ENCODE results near the gene CPA4.
"Not testable (repeated sequence)": the region's sequence is repeated elsewhere in the genome, so short reads cannot be mapped to it uniquely, and the experiment has no call there.

CPA4 gene

DNA sequence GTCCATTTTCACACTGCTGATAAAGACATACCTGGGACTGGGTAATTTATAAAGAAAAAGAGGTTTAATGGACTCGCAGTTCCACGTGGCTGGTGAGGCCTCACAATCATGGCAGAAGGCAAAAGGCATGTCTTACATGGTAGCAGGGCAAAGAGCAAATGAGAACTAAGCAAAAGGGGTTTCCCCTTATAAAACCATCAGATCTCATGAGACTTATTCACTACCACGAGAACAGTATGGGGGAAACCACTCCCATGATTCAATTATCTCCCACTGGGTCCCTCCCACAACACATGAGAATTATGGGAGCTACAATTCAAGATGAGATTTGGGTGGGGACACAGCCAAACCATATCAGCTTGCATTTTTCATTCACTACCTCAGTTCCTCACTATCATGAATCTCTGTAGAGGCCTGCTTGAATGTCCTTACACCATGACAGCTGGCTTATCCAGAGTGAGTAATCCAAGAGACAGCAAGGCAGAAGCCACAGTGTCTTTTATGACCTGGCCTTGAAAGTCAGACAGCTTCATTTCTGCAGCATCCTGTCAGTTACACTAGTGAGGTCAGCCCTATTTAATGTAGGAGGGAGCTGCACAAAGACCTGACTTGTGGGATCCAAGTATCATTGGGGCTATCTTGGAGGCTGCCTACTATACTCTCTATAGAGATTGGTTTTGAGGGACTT lies 28.7 kb downstream of the CPA4 start:
- H3K4me3 ChIP-seq (ENCODE audit: low read depth in 1 of 2, low read length in 2 of 2); H3K9me3 ChIP-seq (ENCODE audit: control insufficient read depth in 1 of 2, low read length in 2 of 2); H3K27me3 ChIP-seq (ENCODE audit: control insufficient read depth in 1 of 2, insufficient read depth in 2 of 2, low read length in 2 of 2); H3K27ac ChIP-seq (ENCODE audit: low read depth, low read length); H3K9ac ChIP-seq (ENCODE audit: low read depth in 1 of 2, low read length in 2 of 2); H3K4me1 ChIP-seq (ENCODE audit: control insufficient read depth in 1 of 2, insufficient read depth in 2 of 2, low read length in 2 of 2); H3K36me3 ChIP-seq (ENCODE audit: control insufficient read depth in 1 of 2, insufficient read depth in 2 of 2, low read length in 2 of 2): not testable (repeated sequence)

DNA sequence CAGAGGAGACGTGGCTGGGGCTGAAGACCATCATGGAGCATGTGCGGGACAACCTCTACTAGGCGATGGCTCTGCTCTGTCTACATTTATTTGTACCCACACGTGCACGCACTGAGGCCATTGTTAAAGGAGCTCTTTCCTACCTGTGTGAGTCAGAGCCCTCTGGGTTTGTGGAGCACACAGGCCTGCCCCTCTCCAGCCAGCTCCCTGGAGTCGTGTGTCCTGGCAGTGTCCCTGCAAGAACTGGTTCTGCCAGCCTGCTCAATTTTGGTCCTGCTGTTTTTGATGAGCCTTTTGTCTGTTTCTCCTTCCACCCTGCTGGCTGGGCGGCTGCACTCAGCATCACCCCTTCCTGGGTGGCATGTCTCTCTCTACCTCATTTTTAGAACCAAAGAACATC lies 29.7 kb downstream of the CPA4 start:
- Histone ChIP-seq H3K4me1 (ENCODE audit: control insufficient read depth in 1 of 2, insufficient read depth in 2 of 2, low read length in 2 of 2) (no peaks in the 10 kb centered on the region), H3K9ac (ENCODE audit: low read depth in 1 of 2, low read length in 2 of 2) (no peak overlapping the region)

DNA sequence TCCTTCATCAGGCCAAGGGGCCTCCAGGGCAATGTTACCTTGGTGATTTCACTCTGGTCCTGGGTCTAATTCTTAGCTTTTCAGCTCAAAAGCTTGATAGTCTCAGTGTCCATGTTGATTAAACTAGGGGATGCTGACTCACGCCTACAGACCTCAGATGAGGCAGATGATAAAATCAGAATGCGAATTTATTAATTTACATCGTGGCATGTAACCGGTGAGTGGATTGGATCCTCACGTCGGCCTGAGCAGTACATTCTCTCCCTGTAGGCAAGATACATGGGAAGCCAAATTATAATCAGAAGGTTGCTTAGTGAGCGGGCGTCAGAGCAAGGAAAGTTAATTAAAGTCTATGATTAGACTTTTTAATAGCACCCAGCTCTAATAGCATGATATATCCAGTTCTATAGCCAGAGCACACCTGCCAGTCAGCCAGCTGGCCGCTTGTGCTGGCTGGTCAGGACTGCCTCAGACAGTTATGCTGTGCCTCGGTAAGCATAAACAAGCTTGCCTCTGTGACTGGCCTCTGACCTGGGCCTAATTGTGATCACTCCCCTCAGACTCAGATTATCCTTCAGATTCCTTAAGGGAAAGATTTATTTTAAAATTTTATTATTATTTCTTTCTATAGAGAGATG lies 31.5 kb downstream of the CPA4 start:
- Histone ChIP-seq H3K4me3 (ENCODE audit: low read depth in 1 of 2, low read length in 2 of 2) (no peak overlapping the region), H3K9ac (ENCODE audit: low read depth in 1 of 2, low read length in 2 of 2) (no peak overlapping the region), H3K27ac (ENCODE audit: low read depth, low read length) (no peak overlapping the region), H3K4me1 (ENCODE audit: control insufficient read depth in 1 of 2, insufficient read depth in 2 of 2, low read length in 2 of 2) (no peaks in the 10 kb centered on the region), H3K27me3 (ENCODE audit: control insufficient read depth in 1 of 2, insufficient read depth in 2 of 2, low read length in 2 of 2) (no peaks in the 10 kb centered on the region), H3K9me3 (ENCODE audit: control insufficient read depth in 1 of 2, low read length in 2 of 2) (no peaks in the 10 kb centered on the region), H3K36me3 (ENCODE audit: control insufficient read depth in 1 of 2, insufficient read depth in 2 of 2, low read length in 2 of 2) (no peaks in the 10 kb centered on the region)

More for the DNA sequence above, 29.7 kb downstream of the CPA4 start:
- no peaks in the 10 kb centered on the region for H3K36me3 ChIP-seq (ENCODE audit: control insufficient read depth in 1 of 2, insufficient read depth in 2 of 2, low read length in 2 of 2)
- no peaks in the 10 kb centered on the region for H3K9me3 ChIP-seq (ENCODE audit: control insufficient read depth in 1 of 2, low read length in 2 of 2)
- no peak overlapping the region for H3K27ac ChIP-seq (ENCODE audit: low read depth, low read length)
- no peak overlapping the region for H3K4me3 ChIP-seq (ENCODE audit: low read depth in 1 of 2, low read length in 2 of 2)
- H3K27me3 ChIP-seq (ENCODE audit: control insufficient read depth in 1 of 2, insufficient read depth in 2 of 2, low read length in 2 of 2): no peaks in the 10 kb centered on the region

DNA sequence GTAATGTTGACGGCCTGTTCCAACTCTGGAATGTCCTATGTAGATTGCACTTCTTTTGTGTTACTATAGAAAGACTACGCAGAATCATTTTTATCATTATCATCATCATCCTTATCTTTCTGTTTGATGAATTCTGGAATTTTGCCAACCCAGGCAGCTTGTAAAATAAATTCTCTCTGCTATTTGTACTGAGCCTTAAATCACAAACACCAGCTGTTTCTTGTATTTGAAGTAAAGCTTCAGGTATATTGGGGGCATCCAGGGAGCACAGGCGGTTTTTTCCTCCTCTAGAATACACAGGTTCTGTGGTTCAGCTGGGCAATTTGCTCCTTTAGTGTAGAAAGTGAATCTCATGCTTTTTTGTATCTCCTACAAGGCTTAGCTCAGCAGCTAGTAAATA lies 36.7 kb downstream of the CPA4 start:
- Histone ChIP-seq H3K27ac (ENCODE audit: low read depth, low read length) (no peak overlapping the region), H3K9me3 (ENCODE audit: control insufficient read depth in 1 of 2, low read length in 2 of 2) (no peaks in the 10 kb centered on the region), H3K27me3 (ENCODE audit: control insufficient read depth in 1 of 2, insufficient read depth in 2 of 2, low read length in 2 of 2) (no peaks in the 10 kb centered on the region), H3K36me3 (ENCODE audit: control insufficient read depth in 1 of 2, insufficient read depth in 2 of 2, low read length in 2 of 2) (no peaks in the 10 kb centered on the region), H3K9ac (ENCODE audit: low read depth in 1 of 2, low read length in 2 of 2) (no peak overlapping the region), H3K4me1 (ENCODE audit: control insufficient read depth in 1 of 2, insufficient read depth in 2 of 2, low read length in 2 of 2) (no peaks in the 10 kb centered on the region), H3K4me3 (ENCODE audit: low read depth in 1 of 2, low read length in 2 of 2) (no peak overlapping the region)

DNA sequence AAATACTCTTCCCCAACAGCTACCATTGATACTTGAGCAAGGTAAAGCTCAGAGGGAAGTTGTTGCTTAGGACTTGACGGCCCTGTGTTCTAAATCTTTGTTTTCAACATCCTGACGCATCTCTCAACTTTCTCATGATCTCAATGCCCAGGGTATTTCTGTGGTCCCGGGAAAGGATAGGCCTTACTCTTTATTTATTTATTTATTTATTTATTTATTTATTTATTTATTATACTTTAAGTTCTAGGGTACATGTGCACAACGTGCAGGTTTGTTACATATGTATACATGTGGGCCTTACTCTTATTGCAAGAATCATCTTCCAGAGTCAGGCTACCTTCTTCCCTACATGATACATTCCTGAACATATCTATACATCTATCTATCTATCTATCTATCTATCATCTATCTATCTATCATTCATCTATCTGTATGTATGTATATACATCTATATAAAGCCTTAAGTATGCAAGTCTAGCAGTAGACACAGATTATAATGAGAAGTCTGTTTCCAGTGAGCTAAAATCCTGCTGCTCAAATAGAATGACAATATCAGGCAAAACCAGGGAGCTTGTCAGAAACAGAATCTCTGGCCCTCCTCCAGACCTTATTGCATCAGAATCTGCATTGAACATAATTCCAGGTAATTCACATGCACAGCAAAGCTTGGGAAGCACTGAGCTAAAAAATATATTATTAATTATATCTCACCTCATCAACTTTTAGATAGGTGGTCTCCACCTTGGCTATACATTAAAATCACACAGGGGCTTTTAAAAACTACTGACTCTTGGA lies 39.5 kb downstream of the CPA4 start:
- Histone ChIP-seq H3K4me3 (ENCODE audit: low read depth in 1 of 2, low read length in 2 of 2) (no peak overlapping the region), H3K27me3 (ENCODE audit: control insufficient read depth in 1 of 2, insufficient read depth in 2 of 2, low read length in 2 of 2) (no peaks in the 10 kb centered on the region), H3K9ac (ENCODE audit: low read depth in 1 of 2, low read length in 2 of 2) (no peak overlapping the region), H3K36me3 (ENCODE audit: control insufficient read depth in 1 of 2, insufficient read depth in 2 of 2, low read length in 2 of 2) (no peaks in the 10 kb centered on the region), H3K9me3 (ENCODE audit: control insufficient read depth in 1 of 2, low read length in 2 of 2) (no peaks in the 10 kb centered on the region), H3K27ac (ENCODE audit: low read depth, low read length) (no peak overlapping the region), H3K4me1 (ENCODE audit: control insufficient read depth in 1 of 2, insufficient read depth in 2 of 2, low read length in 2 of 2) (no peaks in the 10 kb centered on the region)

DNA sequence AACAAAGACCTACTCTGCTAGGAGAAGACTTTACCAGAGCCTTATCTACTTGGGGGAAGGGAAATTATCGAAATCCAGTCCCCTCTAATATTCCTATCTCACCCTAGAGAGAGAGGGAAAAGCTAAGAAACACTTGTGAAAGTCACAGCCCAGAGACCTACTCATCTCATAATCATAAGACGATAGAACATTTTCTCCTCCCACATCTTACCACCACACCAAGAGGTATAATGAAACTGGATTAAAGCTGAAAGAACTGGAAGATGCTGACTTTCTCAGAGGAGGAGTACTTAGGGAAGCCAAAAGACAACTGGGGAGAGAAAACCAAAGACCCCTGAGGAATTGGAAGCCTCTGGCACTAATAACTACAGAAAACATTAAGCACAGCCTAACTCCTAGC lies 40.9 kb downstream of the CPA4 start:
- Histone ChIP-seq H3K9ac (ENCODE audit: low read depth in 1 of 2, low read length in 2 of 2) (no peak overlapping the region), H3K27ac (ENCODE audit: low read depth, low read length) (no peak overlapping the region), H3K4me1 (ENCODE audit: control insufficient read depth in 1 of 2, insufficient read depth in 2 of 2, low read length in 2 of 2) (no peaks in the 10 kb centered on the region), H3K4me3 (ENCODE audit: low read depth in 1 of 2, low read length in 2 of 2) (no peak overlapping the region), H3K36me3 (ENCODE audit: control insufficient read depth in 1 of 2, insufficient read depth in 2 of 2, low read length in 2 of 2) (no peaks in the 10 kb centered on the region), H3K9me3 (ENCODE audit: control insufficient read depth in 1 of 2, low read length in 2 of 2) (no peaks in the 10 kb centered on the region), H3K27me3 (ENCODE audit: control insufficient read depth in 1 of 2, insufficient read depth in 2 of 2, low read length in 2 of 2) (no peaks in the 10 kb centered on the region)

DNA sequence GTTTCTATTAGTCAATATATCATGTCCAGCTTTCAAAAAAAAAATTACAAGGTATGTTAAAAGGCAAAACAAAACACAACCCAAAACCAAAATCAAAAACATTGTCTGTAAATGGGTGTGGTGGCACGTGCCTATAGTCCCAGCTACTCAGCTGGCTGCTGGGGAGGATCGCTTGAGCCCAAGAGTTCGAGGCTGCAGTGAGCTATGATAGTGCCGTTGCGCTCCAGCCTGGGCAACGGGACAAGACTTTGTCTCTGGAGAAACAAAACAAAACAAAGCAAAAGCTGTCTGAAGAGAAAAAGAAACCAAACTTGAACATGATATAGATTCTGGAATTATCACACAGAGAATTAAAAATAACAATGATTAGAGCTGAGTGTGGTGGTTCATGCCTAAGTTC lies 41.3 kb downstream of the CPA4 start:
- Histone ChIP-seq H3K9ac (ENCODE audit: low read depth in 1 of 2, low read length in 2 of 2) (no peak overlapping the region), H3K36me3 (ENCODE audit: control insufficient read depth in 1 of 2, insufficient read depth in 2 of 2, low read length in 2 of 2) (no peaks in the 10 kb centered on the region), H3K27me3 (ENCODE audit: control insufficient read depth in 1 of 2, insufficient read depth in 2 of 2, low read length in 2 of 2) (no peaks in the 10 kb centered on the region), H3K27ac (ENCODE audit: low read depth, low read length) (no peak overlapping the region), H3K4me3 (ENCODE audit: low read depth in 1 of 2, low read length in 2 of 2) (no peak overlapping the region), H3K4me1 (ENCODE audit: control insufficient read depth in 1 of 2, insufficient read depth in 2 of 2, low read length in 2 of 2) (no peaks in the 10 kb centered on the region), H3K9me3 (ENCODE audit: control insufficient read depth in 1 of 2, low read length in 2 of 2) (no peaks in the 10 kb centered on the region)

DNA sequence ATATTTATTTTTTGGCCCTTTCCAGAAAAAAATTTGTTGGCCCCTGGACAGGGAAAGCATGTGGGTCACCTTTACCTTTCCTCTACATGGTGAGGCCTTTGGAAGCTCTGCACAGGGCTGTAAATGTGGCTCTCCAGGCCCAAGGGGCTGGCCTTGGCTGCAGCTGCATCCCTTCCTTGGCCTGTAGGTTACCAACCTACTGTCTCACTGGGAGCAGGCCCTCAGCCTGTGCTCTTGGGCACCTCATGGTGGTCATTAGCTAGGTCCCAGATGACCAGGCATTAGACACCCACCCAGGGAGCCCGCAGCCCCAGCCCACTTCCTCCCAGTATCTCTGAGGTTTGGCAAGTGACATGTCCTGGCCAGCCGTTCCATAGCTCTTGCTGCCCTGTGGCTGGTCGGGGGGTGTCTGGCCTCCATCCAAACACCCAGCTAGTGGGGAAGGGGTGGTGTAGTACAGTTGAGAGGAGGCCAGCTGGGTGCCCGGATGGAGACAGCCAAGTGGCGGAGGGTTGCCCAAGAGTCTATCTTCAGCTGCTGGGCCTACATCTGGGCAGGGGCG lies 44.5 kb downstream of the CPA4 start:
- H3K27ac ChIP-seq (ENCODE audit: low read depth, low read length): no peak overlapping the region
- H3K4me1 ChIP-seq (ENCODE audit: control insufficient read depth in 1 of 2, insufficient read depth in 2 of 2, low read length in 2 of 2): no peaks in the 10 kb centered on the region
- H3K9me3 ChIP-seq (ENCODE audit: control insufficient read depth in 1 of 2, low read length in 2 of 2): no peaks in the 10 kb centered on the region
- H3K36me3 ChIP-seq (ENCODE audit: control insufficient read depth in 1 of 2, insufficient read depth in 2 of 2, low read length in 2 of 2): no peaks in the 10 kb centered on the region
- no peak overlapping the region for H3K9ac ChIP-seq (ENCODE audit: low read depth in 1 of 2, low read length in 2 of 2)
- H3K27me3 ChIP-seq (ENCODE audit: control insufficient read depth in 1 of 2, insufficient read depth in 2 of 2, low read length in 2 of 2): no peaks in the 10 kb centered on the region
- H3K4me3 ChIP-seq (ENCODE audit: low read depth in 1 of 2, low read length in 2 of 2): no peak overlapping the region

DNA sequence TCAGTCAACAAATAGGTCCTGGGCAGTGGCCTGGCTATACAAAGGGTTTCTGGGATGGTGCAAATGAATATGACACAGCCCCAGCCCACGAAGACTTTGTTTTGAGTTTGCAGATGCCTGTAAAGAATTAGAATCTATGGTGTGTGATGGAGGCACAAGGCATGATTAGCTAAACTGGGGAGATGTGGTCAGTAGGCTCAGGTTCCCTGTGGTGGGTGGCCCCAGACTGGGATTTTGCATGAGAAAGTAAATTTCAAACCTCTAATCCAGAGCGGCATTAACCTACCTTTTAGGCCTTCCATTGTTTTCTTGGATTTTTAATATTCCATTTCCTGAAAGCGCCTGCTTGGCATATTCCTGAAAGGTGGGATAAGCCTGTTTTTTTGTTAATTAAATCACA lies 45.3 kb downstream of the CPA4 start:
- Histone ChIP-seq H3K27ac (ENCODE audit: low read depth, low read length) (no peak overlapping the region), H3K4me3 (ENCODE audit: low read depth in 1 of 2, low read length in 2 of 2) (no peak overlapping the region), H3K36me3 (ENCODE audit: control insufficient read depth in 1 of 2, insufficient read depth in 2 of 2, low read length in 2 of 2) (no peaks in the 10 kb centered on the region), H3K9me3 (ENCODE audit: control insufficient read depth in 1 of 2, low read length in 2 of 2) (no peaks in the 10 kb centered on the region), H3K27me3 (ENCODE audit: control insufficient read depth in 1 of 2, insufficient read depth in 2 of 2, low read length in 2 of 2) (no peaks in the 10 kb centered on the region), H3K4me1 (ENCODE audit: control insufficient read depth in 1 of 2, insufficient read depth in 2 of 2, low read length in 2 of 2) (no peaks in the 10 kb centered on the region), H3K9ac (ENCODE audit: low read depth in 1 of 2, low read length in 2 of 2) (no peak overlapping the region)

DNA sequence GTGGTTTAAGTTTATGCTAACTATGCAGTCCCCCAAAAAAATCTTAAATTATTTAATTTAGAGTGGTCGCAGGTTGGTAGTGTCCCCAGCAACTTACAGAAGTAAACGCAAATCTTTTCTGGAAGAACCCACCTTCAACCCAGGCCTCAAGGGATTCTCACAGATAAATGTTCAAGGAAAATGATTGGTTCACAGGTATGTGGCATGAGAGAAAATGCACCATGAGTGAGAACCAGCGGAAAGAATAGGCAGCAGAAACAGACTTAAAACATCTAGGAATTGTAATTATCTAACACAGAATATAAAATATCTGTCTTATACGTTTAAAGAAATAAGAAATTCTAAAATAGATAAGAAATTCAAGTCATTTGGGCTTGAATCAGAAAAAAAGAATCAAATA lies 48.9 kb downstream of the CPA4 start:
- H3K27me3 ChIP-seq (ENCODE audit: control insufficient read depth in 1 of 2, insufficient read depth in 2 of 2, low read length in 2 of 2): no peaks in the 10 kb centered on the region
- no peak overlapping the region for H3K27ac ChIP-seq (ENCODE audit: low read depth, low read length)
- H3K9ac ChIP-seq (ENCODE audit: low read depth in 1 of 2, low read length in 2 of 2): no peak overlapping the region

More for the DNA sequence above, 48.9 kb downstream of the CPA4 start:
- no peaks in the 10 kb centered on the region for H3K9me3 ChIP-seq (ENCODE audit: control insufficient read depth in 1 of 2, low read length in 2 of 2)
- no peak overlapping the region for H3K4me3 ChIP-seq (ENCODE audit: low read depth in 1 of 2, low read length in 2 of 2)
- no peaks in the 10 kb centered on the region for H3K4me1 ChIP-seq (ENCODE audit: control insufficient read depth in 1 of 2, insufficient read depth in 2 of 2, low read length in 2 of 2)
- no peaks in the 10 kb centered on the region for H3K36me3 ChIP-seq (ENCODE audit: control insufficient read depth in 1 of 2, insufficient read depth in 2 of 2, low read length in 2 of 2)

Data from duodenal mucosa (tissue), 2 donors.